H1 (cell line): ENCODE data around the gene HSPA4L. TPM values are rescaled to one million over a fixed set of nuclear protein-coding genes. Genes with fewer than 3 reads are reported as not detected.
A peak's percentile ranks its signal among the peaks of the same experiment; 100 is the strongest.

Experiments used
- CTCF ChIA-PET: fragments of 300-600 bp; sonication (Branson Sonifier 250); formaldehyde crosslinking; loops from one replicate; lab custom pipeline; 2021; ENCODE audit not compliant: partially characterized antibody; lab: Charles Lee
- POLR2A ChIA-PET: fragments of 300-600 bp; sonication (Branson Sonifier 250); formaldehyde crosslinking; loops from one replicate; lab custom pipeline; 2021; ENCODE audit warnings: inconsistent platforms; ENCODE audit not compliant: partially characterized antibody; lab: Charles Lee
- DNase-seq, 2 experiments: peaks; one replicate each; pipeline versions ENCODE4 v3.0.0 to v3.0.0-alpha.2; 2010 to 2022; ENCODE audit warnings: low spot score in 2 of 2, low read depth in 1 of 2, mixed read lengths in 1 of 2
- FAIRE-seq: peaks from 2 replicates; lab custom pipeline; 2011; peaks lifted over from hg19 to GRCh38; lab: Jason Lieb, UNC
- H2AFZ ChIP-seq: 2 replicates; pipeline ENCODE4 v1.8.1; 2012; ENCODE audit warnings: low read length, inconsistent platforms
- H2AK5ac ChIP-seq: 2 replicates; pipeline ENCODE4 v1.6.1; 2013; ENCODE audit warnings: low read depth, low read length
- H2BK120ac ChIP-seq: replicated peaks from 2 replicates; pipeline ENCODE3; 2013; ENCODE audit warnings: low read depth, low read length, inconsistent platforms
- H2BK12ac ChIP-seq: 2 replicates; pipeline ENCODE4 v1.6.1; 2013; ENCODE audit warnings: low read depth, low read length
- H2BK15ac ChIP-seq: 2 replicates; pipeline ENCODE4 v1.6.1; 2013; ENCODE audit warnings: low read length
- H2BK20ac ChIP-seq: 2 replicates; pipeline ENCODE4 v1.6.1; 2013; ENCODE audit warnings: low read length
- H2BK5ac ChIP-seq: 2 replicates; pipeline ENCODE4 v1.6.1; 2013; ENCODE audit warnings: low read depth, low read length
- H3K14ac ChIP-seq: 2 replicates; pipeline ENCODE4 v1.6.1; 2013; ENCODE audit warnings: inconsistent platforms; ENCODE audit not compliant: insufficient read length
- H3K18ac ChIP-seq: 2 replicates; pipeline ENCODE4 v1.6.1; 2013; ENCODE audit warnings: low read length; ENCODE audit errors: extremely low read depth
- H3K23ac ChIP-seq: 2 replicates; pipeline ENCODE4 v1.6.1; 2013; ENCODE audit warnings: inconsistent platforms; ENCODE audit not compliant: insufficient read length
- H3K23me2 ChIP-seq: 2 replicates; pipeline ENCODE4 v1.6.1; 2013; ENCODE audit warnings: low read depth, low read length
- H3K27ac ChIP-seq: 2 replicates; pipeline ENCODE4 v1.6.1; 2011; ENCODE audit warnings: low read depth, low read length, inconsistent platforms
- H3K27me3 ChIP-seq, 4 experiments: replicated peaks in 1 of 4; 1 replicate in 1 of 4; 2 replicates in 3 of 4; pipeline versions ENCODE4 v1.6.1 to v1.8.1; 2011 to 2013; ENCODE audit warnings: low read length in 3 of 4, mild to moderate bottlenecking in 3 of 4, inconsistent platforms in 2 of 4, mixed read lengths in 2 of 4, moderate library complexity in 1 of 4; ENCODE audit not compliant: control insufficient read depth in 3 of 4, insufficient read depth in 3 of 4; ENCODE audit errors: extremely low read depth in 1 of 4
- H3K36me3 ChIP-seq, 4 experiments: 2 replicates each; pipeline versions ENCODE4 v1.6.1 to v1.8.1; 2011 to 2013; ENCODE audit warnings: mild to moderate bottlenecking in 4 of 4, low read length in 3 of 4, moderate library complexity in 2 of 4, control low read depth in 1 of 4, inconsistent platforms in 1 of 4; ENCODE audit not compliant: insufficient read depth in 4 of 4, control insufficient read depth in 2 of 4
- H3K4ac ChIP-seq: replicated peaks from 2 replicates; pipeline ENCODE3; 2013; ENCODE audit warnings: low read length, low read depth, mixed read lengths, inconsistent platforms; ENCODE audit not compliant: insufficient read length
- H3K4me1 ChIP-seq, 4 experiments: replicated peaks in 1 of 4; 1 replicate in 1 of 4; 2 replicates in 3 of 4; pipeline versions ENCODE4 v1.6.1 to v1.8.1; 2011 to 2013; ENCODE audit warnings: low read length in 3 of 4, inconsistent platforms in 2 of 4, mixed read lengths in 1 of 4; ENCODE audit not compliant: insufficient read depth in 4 of 4, control insufficient read depth in 3 of 4
- H3K4me2 ChIP-seq, 2 experiments: 2 replicates each; pipeline versions ENCODE4 v1.6.1 to v1.8.1; 2011 to 2013; ENCODE audit warnings: low read depth in 2 of 2, low read length in 2 of 2, control low read depth in 1 of 2, inconsistent platforms in 1 of 2, mild to moderate bottlenecking in 1 of 2; ENCODE audit not compliant: insufficient read depth in 1 of 2
- H3K4me3 ChIP-seq, 4 experiments: fragments of 200-600, 300-600 bp in 1 of 4; sonication (generic), shearing (Covaris generic), sonication (Bioruptor Twin) in 1 of 4; 2 replicates each; pipeline versions ENCODE4 v1.5.1 to v1.8.1; 2011 to 2016; ENCODE audit warnings: low read length in 4 of 4, low read depth in 3 of 4, control low read depth in 2 of 4, inconsistent platforms in 2 of 4, mild to moderate bottlenecking in 2 of 4, mixed read lengths in 1 of 4, moderate library complexity in 1 of 4; ENCODE audit not compliant: insufficient read depth in 2 of 4; ENCODE audit errors: extremely low read depth in 1 of 4
- H3K56ac ChIP-seq: replicated peaks from 2 replicates; pipeline ENCODE3; 2013; ENCODE audit warnings: low read depth, mild to moderate bottlenecking, mixed read lengths, low read length, inconsistent platforms; ENCODE audit not compliant: insufficient read length
- H3K79me1 ChIP-seq: 2 replicates; pipeline ENCODE4 v1.6.1; 2013; ENCODE audit warnings: low read depth, low read length, control low read depth
- H3K79me2 ChIP-seq, 2 experiments: 2 replicates each; pipeline versions ENCODE4 v1.6.1 to v1.8.1; 2012 to 2013; ENCODE audit warnings: low read length in 2 of 2, mild to moderate bottlenecking in 2 of 2, inconsistent platforms in 1 of 2; ENCODE audit not compliant: insufficient read depth in 2 of 2, control insufficient read depth in 1 of 2
- H3K9ac ChIP-seq, 4 experiments: replicated peaks in 1 of 4; 1 replicate in 1 of 4; 2 replicates in 3 of 4; pipeline versions ENCODE4 v1.6.1 to v1.8.1; 2011 to 2013; ENCODE audit warnings: low read depth in 3 of 4, low read length in 3 of 4, control low read depth in 2 of 4, mild to moderate bottlenecking in 2 of 4, moderate library complexity in 2 of 4, inconsistent platforms in 1 of 4; ENCODE audit errors: extremely low read depth in 1 of 4
- H3K9me3 ChIP-seq, 2 experiments: 2 replicates each; pipeline versions ENCODE4 v1.6.1 to v1.8.1; 2012 to 2013; ENCODE audit warnings: mild to moderate bottlenecking in 2 of 2, moderate library complexity in 2 of 2, control low read depth in 1 of 2, inconsistent platforms in 1 of 2, low read depth in 1 of 2, low read length in 1 of 2, mixed read lengths in 1 of 2; ENCODE audit not compliant: insufficient read depth in 2 of 2
- H4K20me1 ChIP-seq, 2 experiments: replicated peaks in 1 of 2; 2 replicates each; pipeline versions ENCODE3 to v1.8.1; 2011 to 2013; ENCODE audit warnings: inconsistent platforms in 2 of 2, low read length in 2 of 2, mild to moderate bottlenecking in 1 of 2; ENCODE audit not compliant: insufficient read depth in 2 of 2, control insufficient read depth in 1 of 2
- H4K5ac ChIP-seq: 2 replicates; pipeline ENCODE4 v1.6.1; 2013; ENCODE audit warnings: low read length, low read depth, mixed read lengths, inconsistent platforms; ENCODE audit not compliant: insufficient read length
- H4K8ac ChIP-seq: 2 replicates; pipeline ENCODE4 v1.8.0; 2013; ENCODE audit warnings: mild to moderate bottlenecking, moderate library complexity, low read length, inconsistent platforms; ENCODE audit not compliant: insufficient read depth; ENCODE audit errors: extremely low read depth
- H4K91ac ChIP-seq: replicated peaks from 2 replicates; pipeline ENCODE3; 2013; ENCODE audit warnings: low read length, mixed read lengths, inconsistent platforms; ENCODE audit not compliant: insufficient read length
- ASH2L ChIP-seq: fragments of 200-600, 300-600 bp; sonication (generic); IDR thresholded peaks from one replicate; pipeline ENCODE4 v1.7.1; 2017; ENCODE audit warnings: low read length
- BACH1 ChIP-seq: IDR thresholded peaks from 2 replicates; pipeline ENCODE4 v1.6.1; 2012; ENCODE audit warnings: low read length, improper control_type of control experiment
- E2F6 ChIP-seq: IDR thresholded peaks from 2 replicates; pipeline ENCODE4 v1.6.1; 2012; ENCODE audit warnings: inconsistent platforms
- KDM4A ChIP-seq: IDR thresholded peaks from one replicate; pipeline ENCODE4 v1.7.1; 2012; ENCODE audit warnings: low read depth, mild to moderate bottlenecking, moderate library complexity, low read length, inconsistent platforms; ENCODE audit not compliant: severe bottlenecking
- POLR2AphosphoS5 ChIP-seq: IDR thresholded peaks from 2 replicates; pipeline ENCODE4 v1.6.1; 2011; ENCODE audit warnings: low read depth, low read length
- RNF2 ChIP-seq: fragments of 200-900, 300-1000 bp; sonication (generic); IDR thresholded peaks from 2 replicates; pipeline ENCODE4 v1.7.1; 2016; ENCODE audit warnings: borderline replicate concordance, low read depth, mild to moderate bottlenecking, antibody characterized with exemption, low read length; ENCODE audit not compliant: poor library complexity, severe bottlenecking; ENCODE audit errors: missing control alignments
- SIN3A ChIP-seq, 2 experiments: IDR thresholded peaks in 1 of 2; conservative IDR thresholded peaks in 1 of 2; 2 replicates each; pipeline ENCODE4 v1.6.1; 2011 to 2012; ENCODE audit warnings: low read length in 2 of 2, improper control_type of control experiment in 1 of 2, low read depth in 1 of 2, mild to moderate bottlenecking in 1 of 2
- SP1 ChIP-seq: IDR thresholded peaks from 2 replicates; pipeline ENCODE4 v1.6.1; 2011; ENCODE audit warnings: low read depth, low read length
- SUZ12 ChIP-seq: fragments of 200-600 bp; sonication (generic); IDR thresholded peaks from 2 replicates; pipeline ENCODE4 v1.6.1; 2012; ENCODE audit warnings: mild to moderate bottlenecking, inconsistent platforms, low read length, moderate library complexity, mixed read lengths
- WGBS, 2 experiments: shearing (Covaris generic) in 1 of 2; methylation state at CpG; one replicate each; pipeline versions ENCODE4 v1.1.6 to v1.1.7; 2013 to 2015; ENCODE audit warnings: low lambda C conversion rate in 2 of 2, mixed read lengths in 2 of 2, inconsistent platforms in 1 of 2, low coverage in 1 of 2, missing lambda C conversion rate in 1 of 2; ENCODE audit not compliant: insufficient replicate concordance in 2 of 2, insufficient coverage in 1 of 2, insufficient read length in 1 of 2; ENCODE audit errors: extremely low coverage in 1 of 2, missing lambda C conversion rate in 1 of 2; 5-methylcytosine and 5-hydroxymethylcytosine counted together
- polyA plus RNA-seq, 7 experiments: library from polyadenylated mRNA; depleted of rRNA in 3 of 7; stranded (reverse) in 5 of 7; unstranded in 2 of 7; fragments of >200 nt in 5 of 7; fragments of 200-250 nt in 2 of 7; gene quantifications; 1 replicate in 5 of 7; 2 replicates in 1 of 7; 4 replicates in 1 of 7; pipeline versions ENCODE4 v1.2.1 to v1.2.3, GENCODE V29; 2011 to 2013; ENCODE audit warnings: missing spikeins in 2 of 7, mixed read lengths in 2 of 7
- total RNA-seq: library from RNA; stranded (reverse); fragmentation: NEBNext Ultra II Directional; extraction: Animal tissue kit (Norgen Biotek cat#: 25700); gene quantifications from 2 replicates; pipeline ENCODE4 v1.2.1, GENCODE V29; 2021
- TF ChIP-seq, protein P1 (sequence below): IDR thresholded peaks from 2 replicates; pipeline ENCODE4 v1.6.1; 2012; ENCODE audit warnings: inconsistent platforms

The HSPA4L gene
- total and polyA plus RNA-seq, 2 of the 8 experiments (the other 6 are each of a cell fraction or from before 2014, with no cell fraction given): 0.65 to 4.7 TPM

DNA sequence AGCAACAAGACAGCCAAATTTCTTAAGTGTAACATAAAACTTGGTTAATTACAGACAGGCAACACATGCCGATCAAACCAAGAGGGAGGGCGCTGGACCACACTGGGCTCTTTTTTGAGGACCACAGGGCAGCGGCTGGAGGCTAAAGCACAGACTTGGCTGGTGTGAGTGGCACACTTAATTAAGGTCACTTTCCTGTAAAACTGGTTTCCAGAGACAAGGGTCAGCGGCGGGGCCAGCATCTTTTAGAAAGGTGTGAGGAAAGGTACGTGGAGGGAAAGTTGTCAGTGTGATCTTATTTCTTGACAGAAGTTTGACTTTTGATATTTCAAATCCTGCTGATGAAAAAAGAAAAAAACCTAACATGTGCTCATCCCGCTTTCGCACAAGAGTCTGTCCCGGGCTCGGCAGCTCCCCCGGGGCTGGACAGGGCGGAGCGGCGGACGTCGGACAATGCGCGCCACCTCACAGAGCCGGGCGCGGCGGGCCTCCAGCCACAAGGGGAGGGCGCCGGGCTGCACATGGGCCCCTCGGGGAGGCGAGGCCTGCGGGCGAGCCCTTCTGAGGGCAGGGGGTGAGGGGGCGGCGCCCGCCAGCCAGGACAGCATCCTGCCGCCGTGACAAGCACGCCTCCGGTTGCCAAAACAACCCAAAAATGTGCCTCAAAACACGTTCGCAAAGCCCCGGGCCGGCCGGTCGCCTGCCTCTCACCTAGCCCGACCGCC, 660 bp upstream of the HSPA4L start:
- peak overlapping the region; percentile 48 for H4K5ac ChIP-seq
- peaks cover 12% of the 10 kb centered on the region for H3K23me2 ChIP-seq
- no peaks in the 10 kb centered on the region for H4K20me1 ChIP-seq
- H2BK15ac ChIP-seq: no peak overlapping the region
- 26% methylated on average over 40 of the region's 43 CpGs; no CpG with 5 or more reads in 1 of the 2 experiments for WGBS, 2 experiments
- H2AFZ ChIP-seq: peak overlapping the region; percentile 80; the same call in 1 of the 2 replicates
- H3K27ac ChIP-seq: no peak overlapping the region
- POLR2A ChIA-PET: interaction anchor here (0.9 to 1.8 kb wide), 6 partner anchors 10 to 184 kb away, joined by 3 to 11 read pairs (median 4); partner anchors contain the start of genes ABHD18, MFSD8 and PLK4
- no peak for DNase-seq
- H3K4ac ChIP-seq: no peak overlapping the region
- H2BK20ac ChIP-seq: no peak overlapping the region
- 0 out of 2 replicates have a peak overlapping the region, but pooled peaks have one; percentile 32 for H2AK5ac ChIP-seq
- H3K79me2 ChIP-seq: no peaks in the 10 kb centered on the region
- H3K4me3 ChIP-seq: peak overlapping the region; percentile 52 to 80 (median 70)
- H2BK12ac ChIP-seq: no peak overlapping the region
- peak overlapping the region; percentile 46 to 84 (median 58) for H3K9ac ChIP-seq
- H3K9me3 ChIP-seq: no peaks in the 10 kb centered on the region
- no peak overlapping the region for H2BK120ac ChIP-seq
- H3K56ac ChIP-seq: no peak overlapping the region
- no peak overlapping the region for H3K14ac ChIP-seq
- peaks cover 0 to 10% (median 1%) of the 10 kb centered on the region in 4 experiments; a peak in 5 of 7 replicates for H3K4me1 ChIP-seq
- H4K8ac ChIP-seq: peak overlapping the region; percentile 97; the same call in 1 of the 2 replicates
- no peaks in the 10 kb centered on the region for H3K79me1 ChIP-seq
- H4K91ac ChIP-seq: no peak overlapping the region
- H3K4me2 ChIP-seq: peak overlapping the region; percentile 87 to 99
- CTCF ChIA-PET: interaction anchor here (0.9 to 1.3 kb wide), 5 partner anchors 36 to 195 kb away, joined by 3 to 7 read pairs (median 3); no protein-coding TSS in a partner anchor
- H3K27me3 ChIP-seq: peaks cover 7 to 34% (median 25%) of the 10 kb centered on the region in 4 experiments
- H2BK5ac ChIP-seq: peak overlapping the region; percentile 53; the same call in 1 of the 2 replicates
- H3K23ac ChIP-seq: no peak overlapping the region
- H3K36me3 ChIP-seq: no peaks in the 10 kb centered on the region
- 0 out of 2 replicates have a peak overlapping the region, but pooled peaks have one; percentile 63 for H3K18ac ChIP-seq
- FAIRE-seq: no peak
- no peak for TF ChIP-seq SP1
- no peak for TF ChIP-seq POLR2AphosphoS5
- peak; percentile 56 for TF ChIP-seq RNF2
- TF ChIP-seq SUZ12: no peak
- TF ChIP-seq, protein P1, sequence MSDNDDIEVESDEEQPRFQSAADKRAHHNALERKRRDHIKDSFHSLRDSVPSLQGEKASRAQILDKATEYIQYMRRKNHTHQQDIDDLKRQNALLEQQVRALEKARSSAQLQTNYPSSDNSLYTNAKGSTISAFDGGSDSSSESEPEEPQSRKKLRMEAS: peak; percentile 94
- no peak for TF ChIP-seq ASH2L
- TF ChIP-seq E2F6: peak; percentile 97
- TF ChIP-seq KDM4A: peak; percentile 67
- no peak for TF ChIP-seq SIN3A (conservative IDR thresholded peaks at IDR 0.05 in 1 of 2, IDR thresholded peaks at IDR 0.05 in 1 of 2; ENCODE audit: low read depth in 1 of 2, low read length in 2 of 2)
- no peak for TF ChIP-seq BACH1
